ENCODE results near the gene CHRNB1. TPM values are rescaled to one million over a fixed set of nuclear protein-coding genes. Genes with fewer than 3 reads are reported as not detected.

Gene CHRNB1
- total RNA-seq, 3 donors from 2014 or later (not counting 1 experiment from before 2014, with no cell fraction given): 9.8 to 10.4 (median 10.2) TPM

- Mint-ChIP-seq H3K4me3 (no peak overlapping the region), H3K36me3 (no peaks in the 10 kb centered on the region), H3K4me1 (peaks cover 14 to 20% of the 10 kb centered on the region in 2 donors), H3K27me3 (ENCODE audit: low read depth in 2 of 2) (peaks cover 29 to 38% of the 10 kb centered on the region in 2 donors), H3K27ac (no peak overlapping the region), H3K9me3 (no peaks in the 10 kb centered on the region)
- H3K4me3 ChIP-seq (ENCODE audit: low read length): no peak overlapping the region
- WGBS (ENCODE audit: insufficient coverage): 78% methylated on average over 2 of the region's 7 CpGs
- intact Hi-C loops (cut with micrococcal nuclease): no loop called here
- peaks cover 19% of the 10 kb centered on the region for H3K4me1 ChIP-seq (ENCODE audit: control insufficient read depth, insufficient read depth, low read length)
- H3K36me3 ChIP-seq (ENCODE audit: control insufficient read depth, insufficient read depth, low read length): no peaks in the 10 kb centered on the region
- no peak for TF ChIP-seq CTCF (IDR thresholded peaks at IDR 0.05)
- no peak overlapping the region for H3K27ac ChIP-seq (ENCODE audit: low read length)
- DNase-seq (no peak), ATAC-seq (no peak)
- H3K9me3 ChIP-seq (ENCODE audit: control insufficient read depth, insufficient read depth, low read length): no peaks in the 10 kb centered on the region
- peaks cover 31% of the 10 kb centered on the region for H3K27me3 ChIP-seq (ENCODE audit: control insufficient read depth, insufficient read depth, low read length)
Measured at GRCh38 chr17:7448461-7448860, 3.6 kb downstream of the CHRNB1 start.

GRCh38 chr17:7459961-7460545 lies 15.2 kb downstream of the CHRNB1 start:
- Mint-ChIP-seq H3K36me3 (no peaks in the 10 kb centered on the region), H3K9me3 (no peaks in the 10 kb centered on the region), H3K27me3 (ENCODE audit: low read depth in 2 of 2) (no peaks in the 10 kb centered on the region), H3K4me1 (peaks cover 10 to 19% of the 10 kb centered on the region in 2 donors), H3K27ac (peak overlapping the region; percentile 38 to 57), H3K4me3 (no peak overlapping the region)
- no peak for TF ChIP-seq CTCF (IDR thresholded peaks at IDR 0.05)
- Histone ChIP-seq H3K27me3 (ENCODE audit: control insufficient read depth, insufficient read depth, low read length) (no peaks in the 10 kb centered on the region), H3K9me3 (ENCODE audit: control insufficient read depth, insufficient read depth, low read length) (no peaks in the 10 kb centered on the region), H3K36me3 (ENCODE audit: control insufficient read depth, insufficient read depth, low read length) (peaks cover 22% of the 10 kb centered on the region), H3K4me3 (ENCODE audit: low read length) (no peak overlapping the region), H3K27ac (ENCODE audit: low read length) (no peak overlapping the region), H3K4me1 (ENCODE audit: control insufficient read depth, insufficient read depth, low read length) (peaks cover 13% of the 10 kb centered on the region)
- ATAC-seq (no peak), DNase-seq (no peak)
- WGBS (ENCODE audit: insufficient coverage): 90% methylated on average over 3 of the region's 3 CpGs
- intact Hi-C loops (cut with micrococcal nuclease): no loop called here

- Histone ChIP-seq H3K27me3 (ENCODE audit: control insufficient read depth, insufficient read depth, low read length) (no peaks in the 10 kb centered on the region), H3K27ac (ENCODE audit: low read length) (no peak overlapping the region), H3K4me3 (ENCODE audit: low read length) (no peak overlapping the region), H3K4me1 (ENCODE audit: control insufficient read depth, insufficient read depth, low read length) (peaks cover 8% of the 10 kb centered on the region), H3K9me3 (ENCODE audit: control insufficient read depth, insufficient read depth, low read length) (no peaks in the 10 kb centered on the region), H3K36me3 (ENCODE audit: control insufficient read depth, insufficient read depth, low read length) (peaks cover 28% of the 10 kb centered on the region)
- intact Hi-C loops (cut with micrococcal nuclease): no loop called here
- ATAC-seq (no peak), DNase-seq (no peak)
- Mint-ChIP-seq H3K9me3 (no peaks in the 10 kb centered on the region), H3K36me3 (no peaks in the 10 kb centered on the region), H3K4me3 (no peak overlapping the region), H3K4me1 (peaks cover 4 to 14% of the 10 kb centered on the region in 2 donors), H3K27ac (peak overlapping the region in 1 of 2 donors; percentile 24), H3K27me3 (ENCODE audit: low read depth in 2 of 2) (no peaks in the 10 kb centered on the region)
- no peak for TF ChIP-seq CTCF (IDR thresholded peaks at IDR 0.05)
- 97% methylated on average over 6 of the region's 7 CpGs for WGBS (ENCODE audit: insufficient coverage)
Measured at GRCh38 chr17:7460850-7461660, 16.2 kb downstream of the CHRNB1 start.

Data from natural killer cell (primary cell).